Tibial artery (tissue), 4 donors: ENCODE data around the gene KCNN2.

Experiments
- DNase-seq, 2 donors: peaks; one replicate each; pipeline ENCODE4 v3.0.0-alpha.2; 2019
- H3K27ac ChIP-seq, 2 donors: fragments of 200-600 bp; sonication (generic) in 1 of 2; 1 replicate in 1 of 2; 2 replicates in 1 of 2; pipeline ENCODE4 v1.5.1; 2018 to 2019; ENCODE audit warnings: mild to moderate bottlenecking in 1 of 2
- H3K27me3 ChIP-seq, 2 donors: fragments of 200-600 bp; sonication (generic) in 1 of 2; one replicate each; pipeline versions ENCODE4 v1.5.1 to v1.6.0; 2016 to 2019
- H3K36me3 ChIP-seq, 3 donors: fragments of 200-600 bp; sonication (generic) in 2 of 3; one replicate each; pipeline ENCODE4 v1.5.1; 2016 to 2019; ENCODE audit warnings: mild to moderate bottlenecking in 2 of 3
- H3K4me1 ChIP-seq, 4 donors: fragments of 200-600 bp; sonication (generic) in 2 of 4; 1 replicate in 3 of 4; 2 replicates in 1 of 4; pipeline ENCODE4 v1.5.1; 2016 to 2019
- H3K4me3 ChIP-seq, 2 donors: fragments of 200-600 bp; sonication (generic) in 1 of 2; 1 replicate in 1 of 2; 2 replicates in 1 of 2; pipeline ENCODE4 v1.5.1; 2018 to 2019; ENCODE audit warnings: mild to moderate bottlenecking in 2 of 2
- H3K9me3 ChIP-seq, 3 donors: fragments of 200-600 bp; sonication (generic) in 1 of 3; one replicate each; pipeline ENCODE4 v1.5.1; 2016 to 2019
- intact Hi-C: fragments of 100-400 bp; cut with DNase I; formaldehyde crosslinking; loops from one replicate; pipeline ENCODE4 v1.15.0; 2023; ENCODE audit warnings: low total_unique reads
- TF ChIP-seq, protein P1 (sequence below), 2 experiments: fragments of 200-600 bp in 1 of 2; fragments of 450-650 bp in 1 of 2; IDR thresholded peaks; one replicate each; pipeline ENCODE4 v1.5.1; 2017 to 2019; ENCODE audit warnings: antibody characterized with exemption in 2 of 2, mild to moderate bottlenecking in 1 of 2, moderate library complexity in 1 of 2

Gene KCNN2

DNA sequence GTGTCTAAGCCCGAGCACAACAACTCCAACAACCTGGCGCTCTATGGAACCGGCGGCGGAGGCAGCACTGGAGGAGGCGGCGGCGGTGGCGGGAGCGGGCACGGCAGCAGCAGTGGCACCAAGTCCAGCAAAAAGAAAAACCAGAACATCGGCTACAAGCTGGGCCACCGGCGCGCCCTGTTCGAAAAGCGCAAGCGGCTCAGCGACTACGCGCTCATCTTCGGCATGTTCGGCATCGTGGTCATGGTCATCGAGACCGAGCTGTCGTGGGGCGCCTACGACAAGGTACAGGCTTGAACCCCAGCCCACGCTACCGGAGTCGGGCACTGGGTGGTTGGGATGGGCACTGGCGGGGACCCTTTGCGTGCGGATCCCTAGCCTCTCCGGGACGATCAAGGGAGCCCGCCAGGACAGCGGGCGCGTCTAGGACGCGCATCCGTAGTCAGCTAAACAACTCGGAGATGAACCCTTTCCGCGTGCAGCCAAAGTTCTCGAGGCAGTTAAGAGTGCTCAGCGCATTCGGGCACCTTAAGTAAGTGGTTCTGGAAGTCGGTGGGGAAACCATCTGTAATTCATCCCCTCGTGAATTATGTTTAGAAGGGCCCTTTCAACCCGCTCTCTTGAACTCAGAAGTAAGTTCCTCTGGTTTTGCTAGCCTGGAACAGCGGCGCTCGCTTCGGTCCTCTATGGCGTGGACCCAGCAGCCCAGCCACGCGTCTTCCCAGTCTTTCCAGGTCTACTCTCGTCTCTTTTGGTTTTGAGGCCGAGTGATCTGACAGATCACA lies 1.3 kb downstream of the KCNN2 start:
- TF ChIP-seq, protein P1, sequence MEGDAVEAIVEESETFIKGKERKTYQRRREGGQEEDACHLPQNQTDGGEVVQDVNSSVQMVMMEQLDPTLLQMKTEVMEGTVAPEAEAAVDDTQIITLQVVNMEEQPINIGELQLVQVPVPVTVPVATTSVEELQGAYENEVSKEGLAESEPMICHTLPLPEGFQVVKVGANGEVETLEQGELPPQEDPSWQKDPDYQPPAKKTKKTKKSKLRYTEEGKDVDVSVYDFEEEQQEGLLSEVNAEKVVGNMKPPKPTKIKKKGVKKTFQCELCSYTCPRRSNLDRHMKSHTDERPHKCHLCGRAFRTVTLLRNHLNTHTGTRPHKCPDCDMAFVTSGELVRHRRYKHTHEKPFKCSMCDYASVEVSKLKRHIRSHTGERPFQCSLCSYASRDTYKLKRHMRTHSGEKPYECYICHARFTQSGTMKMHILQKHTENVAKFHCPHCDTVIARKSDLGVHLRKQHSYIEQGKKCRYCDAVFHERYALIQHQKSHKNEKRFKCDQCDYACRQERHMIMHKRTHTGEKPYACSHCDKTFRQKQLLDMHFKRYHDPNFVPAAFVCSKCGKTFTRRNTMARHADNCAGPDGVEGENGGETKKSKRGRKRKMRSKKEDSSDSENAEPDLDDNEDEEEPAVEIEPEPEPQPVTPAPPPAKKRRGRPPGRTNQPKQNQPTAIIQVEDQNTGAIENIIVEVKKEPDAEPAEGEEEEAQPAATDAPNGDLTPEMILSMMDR (IDR thresholded peaks at IDR 0.05), result no peak
- Histone ChIP-seq H3K27me3 (peaks cover 0 to 48% of the 10 kb centered on the region in 2 donors), H3K4me1 (peaks cover 0 to 36% (median 31%) of the 10 kb centered on the region in 4 donors), H3K27ac (no peak overlapping the region), H3K9me3 (no peaks in the 10 kb centered on the region), H3K4me3 (peak overlapping the region; percentile 43 to 54), H3K36me3 (no peaks in the 10 kb centered on the region)
- DNase-seq, result no peak
- intact Hi-C loops, result no loop called here

DNA sequence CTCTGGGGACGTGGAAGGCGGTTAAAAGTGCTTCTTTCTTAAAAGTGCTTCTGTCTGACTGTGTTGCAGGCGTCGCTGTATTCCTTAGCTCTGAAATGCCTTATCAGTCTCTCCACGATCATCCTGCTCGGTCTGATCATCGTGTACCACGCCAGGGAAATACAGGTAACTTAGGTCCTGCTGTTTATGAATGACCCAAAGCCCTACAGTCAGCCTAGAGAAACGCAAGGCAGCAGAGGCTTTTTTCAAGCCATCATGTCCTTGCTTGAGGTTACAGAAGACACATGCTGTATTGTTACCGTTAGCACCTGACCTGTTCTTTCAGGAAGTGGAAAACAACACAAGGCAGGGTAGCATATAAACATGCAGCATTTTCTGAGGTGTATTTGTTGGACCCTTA lies 2.0 kb downstream of the KCNN2 start:
- peaks cover 0 to 36% (median 31%) of the 10 kb centered on the region in 4 donors for H3K4me1 ChIP-seq
- H3K27ac ChIP-seq, result no peak overlapping the region
- no peak for DNase-seq
- H3K4me3 ChIP-seq, result peak overlapping the region in 1 of 2 donors; percentile 54
- no peaks in the 10 kb centered on the region for H3K36me3 ChIP-seq
- TF ChIP-seq, protein P1 (IDR thresholded peaks at IDR 0.05), result no peak
- peaks cover 0 to 48% of the 10 kb centered on the region in 2 donors for H3K27me3 ChIP-seq
- intact Hi-C loops, result no loop called here
- H3K9me3 ChIP-seq, result no peaks in the 10 kb centered on the region

DNA sequence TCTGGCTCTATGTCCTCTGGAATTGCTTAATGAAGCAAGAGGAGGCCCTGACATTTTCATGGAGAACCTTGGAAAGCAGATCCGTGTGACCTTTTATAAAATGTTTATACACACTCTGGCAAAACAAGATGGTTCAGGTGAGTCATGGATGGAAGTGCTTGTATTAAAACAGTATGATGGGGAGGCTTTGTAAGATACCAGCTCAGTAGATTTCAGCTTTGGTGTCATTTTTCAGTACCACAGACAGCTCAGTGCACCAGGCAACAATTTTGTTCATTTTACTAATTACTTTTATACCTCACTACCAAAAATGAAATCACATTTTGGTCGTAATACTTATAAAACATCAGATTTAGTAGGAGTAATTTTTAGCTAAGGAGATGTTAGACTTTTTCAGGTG lies 5.2 kb downstream of the KCNN2 start:
- peaks cover 0 to 21% (median 17%) of the 10 kb centered on the region in 4 donors for H3K4me1 ChIP-seq

DNA sequence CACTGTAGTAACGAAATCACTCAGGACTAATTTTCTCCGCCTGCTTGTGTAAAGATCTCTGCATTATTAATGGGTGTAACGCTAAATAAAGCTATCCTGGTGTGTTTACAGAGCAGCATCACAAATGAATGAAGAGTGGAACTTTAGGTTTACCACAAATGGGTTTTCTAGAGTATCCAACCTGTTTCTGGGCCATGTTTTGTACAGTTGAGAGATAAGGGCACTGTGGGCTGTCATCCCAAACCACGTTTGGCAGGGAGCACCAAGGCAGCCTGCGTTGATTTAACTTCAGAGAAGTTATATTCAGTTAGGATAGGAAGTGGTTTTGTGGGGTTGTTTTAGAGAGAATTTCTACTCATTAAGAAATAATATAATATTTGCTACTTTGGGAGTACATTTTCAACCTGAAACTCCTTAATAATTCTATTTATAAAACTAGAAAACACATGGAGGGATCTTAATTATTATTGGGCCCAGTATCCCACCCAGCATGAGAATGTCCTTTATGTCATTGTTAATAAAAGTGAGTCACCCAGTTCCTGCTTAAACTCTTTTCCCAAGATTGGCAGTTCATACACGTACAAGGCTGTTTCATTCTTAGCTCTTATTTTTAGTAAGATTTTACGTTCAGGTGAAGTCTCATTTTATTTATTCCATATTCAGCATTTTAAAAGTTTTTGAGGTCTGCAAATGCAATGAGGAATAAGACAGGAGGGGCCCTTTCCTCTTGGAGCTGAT lies 8.0 kb downstream of the KCNN2 start:
- no peak overlapping the region for H3K27ac ChIP-seq
- no peak overlapping the region for H3K4me3 ChIP-seq
- TF ChIP-seq, protein P1 (IDR thresholded peaks at IDR 0.05), result no peak
- no peak for DNase-seq
- no peaks in the 10 kb centered on the region for H3K4me1 ChIP-seq
- no peaks in the 10 kb centered on the region for H3K36me3 ChIP-seq
- no peaks in the 10 kb centered on the region for H3K9me3 ChIP-seq
- H3K27me3 ChIP-seq, result peaks cover 0 to 2% of the 10 kb centered on the region in 2 donors
- intact Hi-C loops, result no loop called here

More for the DNA sequence above, 5.2 kb downstream of the KCNN2 start:
- Histone ChIP-seq H3K27me3 (peaks cover 0 to 27% of the 10 kb centered on the region in 2 donors), H3K9me3 (no peaks in the 10 kb centered on the region), H3K4me3 (no peak overlapping the region), H3K36me3 (no peaks in the 10 kb centered on the region), H3K27ac (no peak overlapping the region)
- TF ChIP-seq, protein P1 (IDR thresholded peaks at IDR 0.05), result no peak
- no peak for DNase-seq
- intact Hi-C loops, result no loop called here

DNA sequence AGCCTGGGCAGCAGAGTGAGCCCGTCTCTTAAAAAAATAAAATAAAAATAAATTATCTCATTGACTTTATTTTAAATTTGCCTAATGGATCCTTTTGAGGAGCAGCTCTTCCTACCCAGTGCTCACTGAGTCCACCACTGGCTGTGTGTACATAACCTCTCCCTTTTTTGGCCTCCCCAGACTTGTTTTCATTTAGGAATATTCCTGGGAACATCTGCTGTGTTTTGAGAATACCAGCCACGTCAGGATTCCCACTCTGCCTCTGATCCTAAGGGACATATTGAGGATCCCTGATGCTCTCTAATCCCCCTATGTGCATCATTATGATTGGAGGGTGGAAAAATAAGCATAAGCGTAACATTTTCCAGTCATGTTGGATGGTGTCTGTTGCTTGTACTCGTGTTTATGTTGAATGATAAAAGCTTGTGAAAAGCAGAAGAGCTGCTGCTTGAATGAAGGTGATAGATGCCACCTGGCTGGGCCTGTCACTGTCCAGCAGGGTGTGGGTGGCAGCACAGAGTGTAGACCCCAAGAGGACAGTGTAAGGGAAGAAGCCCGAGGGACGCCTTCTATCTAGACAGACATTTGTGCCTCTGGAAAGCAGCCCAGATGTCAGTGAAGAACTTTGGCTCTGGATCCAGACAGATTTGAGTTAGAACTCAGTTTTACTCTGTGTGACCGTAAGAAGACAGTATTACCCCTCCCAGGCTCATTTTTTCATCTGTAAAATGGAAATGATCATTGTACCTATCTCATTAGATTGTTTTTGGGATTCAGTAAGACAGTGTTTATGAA lies 15.4 kb downstream of the KCNN2 start:
- TF ChIP-seq, protein P1 (IDR thresholded peaks at IDR 0.05), result no peak
- intact Hi-C loops, result no loop called here
- DNase-seq, result no peak
- Histone ChIP-seq H3K27ac (no peak overlapping the region), H3K4me1 (no peaks in the 10 kb centered on the region), H3K9me3 (no peaks in the 10 kb centered on the region), H3K36me3 (no peaks in the 10 kb centered on the region), H3K27me3 (no peaks in the 10 kb centered on the region), H3K4me3 (no peak overlapping the region)
